ENCODE data around the gene AS3MT.

Gene AS3MT

GRCh38 chr10:102868911-102869257, 386 bp upstream of the AS3MT start:
- no peak overlapping the region for H2AFZ ChIP-seq (ENCODE audit: low read length)
- H3K36me3 ChIP-seq (replicated peaks; ENCODE audit: insufficient read depth, low read length) = no peaks in the 10 kb centered on the region
- H3K9ac ChIP-seq (ENCODE audit: low read length) = no peak overlapping the region
- no peak overlapping the region for H3K4me3 ChIP-seq (ENCODE audit: low read length)
- H3K27me3 ChIP-seq (replicated peaks; ENCODE audit: insufficient read depth, low read length) = no peaks in the 10 kb centered on the region
- no peak overlapping the region for H3K4me2 ChIP-seq (ENCODE audit: low read depth, low read length)
- no peak overlapping the region for H3K27ac ChIP-seq (ENCODE audit: low read length)
- H3K9me2 ChIP-seq (replicated peaks; ENCODE audit: insufficient read depth, low read length) = no peaks in the 10 kb centered on the region
- H3K79me2 ChIP-seq (ENCODE audit: low read length) = no peaks in the 10 kb centered on the region
- DNase-seq = no peak
- no peaks in the 10 kb centered on the region for H4K20me1 ChIP-seq (ENCODE audit: insufficient read depth, low read length)
- H3F3A ChIP-seq (ENCODE audit: insufficient read depth, low read length) = no peaks in the 10 kb centered on the region
- H3K4me1 ChIP-seq (ENCODE audit: low read length) = no peaks in the 10 kb centered on the region
- no peak for TF ChIP-seq CTCF (IDR thresholded peaks at IDR 0.05; ENCODE audit: low read length)
- TF ChIP-seq EZH2 (optimal IDR thresholded peaks at IDR 0.05; ENCODE audit: low read depth, low read length) = no peak
- no peak for TF ChIP-seq EZH2phosphoT487 (IDR thresholded peaks at IDR 0.05; ENCODE audit: low read length)
- no peaks in the 10 kb centered on the region for H3K9me3 ChIP-seq (replicated peaks; ENCODE audit: insufficient read depth, low read length)

GRCh38 chr10:102870221-102870620, 951 bp downstream of the AS3MT start:
- no peak overlapping the region for H2AFZ ChIP-seq (ENCODE audit: low read length)

GRCh38 chr10:102872163-102872562, 2.9 kb downstream of the AS3MT start:
- Histone ChIP-seq H3K36me3 (replicated peaks; ENCODE audit: insufficient read depth, low read length) (no peaks in the 10 kb centered on the region), H3F3A (ENCODE audit: insufficient read depth, low read length) (no peaks in the 10 kb centered on the region), H3K4me1 (ENCODE audit: low read length) (no peaks in the 10 kb centered on the region), H3K9ac (ENCODE audit: low read length) (no peak overlapping the region), H3K27ac (ENCODE audit: low read length) (no peak overlapping the region), H3K4me3 (ENCODE audit: low read length) (no peak overlapping the region), H2AFZ (ENCODE audit: low read length) (no peak overlapping the region), H3K27me3 (replicated peaks; ENCODE audit: insufficient read depth, low read length) (no peaks in the 10 kb centered on the region), H3K4me2 (ENCODE audit: low read depth, low read length) (no peak overlapping the region), H3K79me2 (ENCODE audit: low read length) (no peaks in the 10 kb centered on the region), H3K9me3 (replicated peaks; ENCODE audit: insufficient read depth, low read length) (no peaks in the 10 kb centered on the region), H4K20me1 (ENCODE audit: insufficient read depth, low read length) (no peaks in the 10 kb centered on the region), H3K9me2 (replicated peaks; ENCODE audit: insufficient read depth, low read length) (no peaks in the 10 kb centered on the region)
- no peak for DNase-seq
- no peak for TF ChIP-seq CTCF (IDR thresholded peaks at IDR 0.05; ENCODE audit: low read length)
- no peak for TF ChIP-seq EZH2 (optimal IDR thresholded peaks at IDR 0.05; ENCODE audit: low read depth, low read length)
- TF ChIP-seq EZH2phosphoT487 (IDR thresholded peaks at IDR 0.05; ENCODE audit: low read length) = no peak

More at GRCh38 chr10:102870221-102870620, 951 bp downstream of the AS3MT start:
- Histone ChIP-seq H3K9me3 (replicated peaks; ENCODE audit: insufficient read depth, low read length) (no peaks in the 10 kb centered on the region), H3K9ac (ENCODE audit: low read length) (no peak overlapping the region), H3K9me2 (replicated peaks; ENCODE audit: insufficient read depth, low read length) (no peaks in the 10 kb centered on the region), H3K36me3 (replicated peaks; ENCODE audit: insufficient read depth, low read length) (no peaks in the 10 kb centered on the region), H3K4me2 (ENCODE audit: low read depth, low read length) (no peak overlapping the region), H3K27ac (ENCODE audit: low read length) (no peak overlapping the region), H4K20me1 (ENCODE audit: insufficient read depth, low read length) (no peaks in the 10 kb centered on the region), H3K4me1 (ENCODE audit: low read length) (no peaks in the 10 kb centered on the region), H3K79me2 (ENCODE audit: low read length) (no peaks in the 10 kb centered on the region), H3F3A (ENCODE audit: insufficient read depth, low read length) (no peaks in the 10 kb centered on the region), H3K4me3 (ENCODE audit: low read length) (no peak overlapping the region), H3K27me3 (replicated peaks; ENCODE audit: insufficient read depth, low read length) (no peaks in the 10 kb centered on the region)
- DNase-seq = no peak
- no peak for TF ChIP-seq EZH2phosphoT487 (IDR thresholded peaks at IDR 0.05; ENCODE audit: low read length)
- no peak for TF ChIP-seq EZH2 (optimal IDR thresholded peaks at IDR 0.05; ENCODE audit: low read depth, low read length)
- TF ChIP-seq CTCF (IDR thresholded peaks at IDR 0.05; ENCODE audit: low read length) = no peak

Data from MM.1S (cell line).